Inflammatory macrophage treated with lipopolysaccharide for 4 hours (primary cell): ENCODE results near the gene PC.

ENCODE experiments used
- DNase-seq: peaks from one replicate; pipeline ENCODE4 v3.0.0-alpha.2; 2020

PC gene

DNA sequence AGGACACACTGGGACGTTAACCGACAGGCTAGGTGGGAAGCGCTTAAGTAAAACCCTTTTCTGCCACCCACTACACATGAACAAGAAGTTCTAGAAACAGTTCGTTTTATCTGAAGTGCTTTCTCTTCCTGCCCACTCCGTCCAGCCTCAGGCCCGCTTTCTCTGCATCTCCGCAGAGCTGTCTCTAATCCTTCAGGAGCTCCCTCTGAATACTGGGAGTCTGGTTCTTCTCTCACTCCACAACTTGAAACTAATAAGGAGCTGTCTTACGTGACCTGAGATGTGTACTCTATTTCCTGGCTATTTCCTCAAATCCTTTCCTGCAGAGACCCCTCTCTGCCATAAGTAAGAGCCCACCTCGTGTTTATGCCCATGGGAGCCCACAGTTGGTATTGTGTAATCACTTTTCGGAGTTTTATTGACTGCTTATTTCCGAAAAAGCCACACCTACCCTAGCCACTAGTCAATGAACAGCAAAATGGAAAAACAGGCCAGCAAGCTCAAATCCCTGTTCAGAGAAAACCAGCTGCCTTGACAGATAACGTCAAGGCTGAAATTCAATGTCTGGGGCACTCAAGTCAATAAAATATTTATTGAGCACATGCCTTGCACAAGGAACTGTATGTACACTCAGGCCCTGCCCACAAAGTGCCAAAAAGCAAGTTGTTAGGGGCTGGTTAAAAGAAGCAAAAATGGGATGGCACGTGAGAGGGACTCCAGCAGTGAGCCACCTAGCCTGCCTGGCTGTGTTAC is 4.9 kb downstream of the PC start:
- no peak for DNase-seq

DNA sequence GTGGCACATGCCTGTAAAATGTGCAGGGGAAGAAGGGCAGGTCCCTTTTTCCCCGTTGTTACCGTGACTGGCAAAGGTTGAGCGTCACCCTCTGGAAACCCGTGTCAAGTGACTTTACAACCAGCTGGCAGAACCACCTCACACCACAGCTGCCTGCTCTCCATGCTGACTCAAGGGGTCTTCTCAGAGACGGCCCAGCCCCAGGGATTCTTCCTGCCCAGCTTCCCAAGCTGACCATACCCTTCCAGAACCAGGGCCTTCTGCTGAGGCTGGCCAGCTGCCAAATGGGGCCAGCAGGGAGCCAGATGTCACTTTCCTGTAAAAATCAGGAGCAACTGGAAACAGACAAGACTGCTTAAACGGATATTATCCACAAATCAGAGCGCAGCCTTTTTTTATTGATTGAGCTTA is 6.3 kb downstream of the PC start:
- DNase-seq = no peak

- DNase-seq = no peak
These were observed 7.0 kb downstream of the PC start for GRCh38 chr11:66951135-66951534.

DNA sequence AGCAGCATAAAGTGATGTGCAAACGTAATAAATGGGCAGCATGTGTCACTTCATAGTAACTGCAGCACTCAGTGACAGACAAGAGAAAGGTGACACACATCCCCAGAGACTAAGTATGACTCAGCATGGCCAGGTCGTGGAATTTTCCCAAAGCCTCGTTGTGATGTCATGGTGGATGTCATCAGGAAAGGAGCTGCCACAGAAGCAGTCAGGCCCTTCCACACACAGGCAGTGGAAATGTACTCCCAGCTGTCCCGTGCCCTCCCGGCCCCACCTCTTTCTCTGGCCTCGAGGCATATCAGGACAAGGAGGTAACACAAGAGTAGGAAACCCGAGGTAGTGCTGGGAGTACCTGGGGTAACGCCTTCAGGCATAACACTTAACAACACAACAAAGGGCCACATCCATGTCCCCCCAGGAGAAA is 8.1 kb downstream of the PC start:
- peak; percentile 39 for DNase-seq

GRCh38 chr11:66938582-66939135 is 19.5 kb downstream of the PC start:
- peak; percentile 13 for DNase-seq

DNA sequence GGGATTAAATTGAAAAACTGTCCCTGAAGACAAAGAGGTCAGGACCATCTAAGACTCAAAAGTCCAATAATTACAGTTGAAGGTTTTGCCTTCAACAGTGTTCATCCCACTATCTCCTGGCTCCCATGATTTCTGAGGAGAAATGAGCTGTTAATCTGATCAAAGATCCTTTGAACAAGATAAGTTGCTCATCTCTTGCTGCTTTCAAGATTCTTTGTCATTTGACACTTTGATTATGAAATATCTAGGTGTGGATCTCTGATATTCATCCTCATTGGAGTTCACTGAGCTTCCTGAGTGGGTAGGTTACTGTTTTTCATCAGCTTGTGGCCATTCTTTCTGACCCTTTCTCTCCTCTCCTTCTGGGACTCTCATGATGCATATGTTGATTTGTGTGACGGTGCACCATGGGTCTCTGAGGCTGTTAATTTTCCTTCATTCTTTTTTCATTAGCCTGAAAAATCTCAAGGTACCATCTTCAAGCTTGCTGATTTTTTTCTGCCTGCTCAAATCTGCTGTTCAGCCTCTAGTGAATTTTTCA is 20.9 kb downstream of the PC start:
- no peak for DNase-seq

GRCh38 chr11:66936311-66936711 is 21.9 kb downstream of the PC start:
- DNase-seq = no peak

- no peak for DNase-seq
These were observed 23.0 kb downstream of the PC start for GRCh38 chr11:66934950-66935779.

- DNase-seq = peak; percentile 21
These were observed 24.7 kb downstream of the PC start for GRCh38 chr11:66933531-66933930.

- no peak for DNase-seq
These were observed 25.6 kb downstream of the PC start for GRCh38 chr11:66932543-66932942.

GRCh38 chr11:66929753-66930152 is 28.4 kb downstream of the PC start:
- DNase-seq = no peak

DNA sequence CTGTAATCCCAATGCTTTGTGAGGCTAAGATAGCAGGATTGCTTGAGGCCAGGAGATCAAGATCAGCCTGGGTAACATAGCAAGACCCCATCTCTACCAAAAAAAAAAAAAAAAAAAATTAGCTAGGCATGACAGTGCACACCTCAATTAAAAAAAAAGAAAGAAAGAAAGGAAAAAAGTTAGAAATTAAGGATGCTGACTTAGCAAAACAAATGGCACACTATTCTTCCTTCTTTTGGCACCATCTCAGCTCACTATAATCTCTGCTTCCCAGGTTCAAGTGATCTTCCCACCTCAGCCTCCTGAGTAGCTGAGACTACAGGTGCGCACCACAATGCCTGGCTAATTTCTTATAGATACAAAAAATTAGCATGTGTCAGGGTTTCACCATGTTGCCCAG is 33.9 kb downstream of the PC start:
- DNase-seq = no peak

DNA sequence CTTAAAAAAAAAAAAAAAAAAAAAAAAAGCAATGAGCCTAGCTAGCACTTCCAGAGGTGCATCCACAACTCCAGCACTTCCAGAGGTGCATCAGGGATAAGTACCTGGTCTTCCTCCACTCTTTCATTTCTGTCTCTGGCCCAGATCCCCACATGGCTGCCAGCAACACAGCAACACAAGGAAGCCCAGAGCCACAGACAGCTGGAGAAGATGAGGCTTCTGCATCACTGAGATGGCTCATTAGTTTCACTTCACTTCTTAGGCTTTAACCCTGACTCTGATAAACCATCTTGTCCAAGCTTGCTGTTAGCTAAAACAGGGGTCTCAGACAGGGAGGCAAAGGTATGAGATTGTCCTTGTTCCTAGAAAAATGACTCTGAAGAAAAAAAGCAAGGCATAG is 35.6 kb downstream of the PC start:
- peak; percentile 77 for DNase-seq

GRCh38 chr11:66920978-66921784 is 37.0 kb downstream of the PC start:
- peak; percentile 73 for DNase-seq

DNA sequence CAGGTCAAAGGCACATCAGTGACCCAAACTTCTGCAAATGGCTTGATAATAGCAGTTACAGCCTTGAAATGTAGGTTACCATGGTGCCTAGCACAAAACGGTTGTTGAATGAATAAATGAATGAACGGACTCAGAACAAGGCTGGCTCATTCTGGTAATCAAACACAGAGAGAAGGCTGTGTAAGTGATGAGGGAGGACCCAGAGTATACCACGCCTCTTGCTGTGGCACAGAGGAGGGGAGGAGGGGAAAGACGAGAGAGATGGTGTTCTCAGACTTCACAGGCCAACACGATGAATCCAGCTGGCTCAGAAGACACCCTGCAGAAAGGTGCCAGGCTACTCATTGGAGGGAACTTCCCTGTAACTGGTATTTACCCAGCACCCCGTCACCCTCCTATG is 38.3 kb downstream of the PC start:
- DNase-seq = no peak

GRCh38 chr11:66918741-66919140 is 39.4 kb downstream of the PC start:
- DNase-seq = peak; percentile 42

DNA sequence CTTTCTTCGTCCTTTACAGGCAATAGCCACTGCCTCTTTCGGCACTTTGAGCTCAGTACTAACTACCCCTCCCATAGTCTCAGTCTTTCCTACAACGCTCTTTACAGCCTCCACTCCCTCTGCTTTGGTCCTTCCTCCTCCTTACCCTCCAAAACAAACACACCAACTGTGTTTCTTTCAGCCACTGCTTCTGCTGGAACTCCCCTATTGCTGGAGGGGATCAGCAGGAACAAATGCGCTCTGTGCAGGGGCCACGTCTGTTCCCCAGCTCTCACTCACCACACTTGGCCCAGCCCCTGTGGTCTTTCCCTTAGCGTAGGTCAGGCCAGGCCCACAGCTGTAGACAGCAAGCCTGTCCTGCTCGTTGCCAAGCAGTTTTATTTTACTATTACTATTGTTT is 42.3 kb downstream of the PC start:
- no peak for DNase-seq

GRCh38 chr11:66915046-66915832 is 42.9 kb downstream of the PC start:
- no peak for DNase-seq

- no peak for DNase-seq
These were observed 43.7 kb downstream of the PC start for GRCh38 chr11:66914505-66914904.

- no peak for DNase-seq
These were observed 45.3 kb downstream of the PC start for GRCh38 chr11:66912911-66913310.

DNA sequence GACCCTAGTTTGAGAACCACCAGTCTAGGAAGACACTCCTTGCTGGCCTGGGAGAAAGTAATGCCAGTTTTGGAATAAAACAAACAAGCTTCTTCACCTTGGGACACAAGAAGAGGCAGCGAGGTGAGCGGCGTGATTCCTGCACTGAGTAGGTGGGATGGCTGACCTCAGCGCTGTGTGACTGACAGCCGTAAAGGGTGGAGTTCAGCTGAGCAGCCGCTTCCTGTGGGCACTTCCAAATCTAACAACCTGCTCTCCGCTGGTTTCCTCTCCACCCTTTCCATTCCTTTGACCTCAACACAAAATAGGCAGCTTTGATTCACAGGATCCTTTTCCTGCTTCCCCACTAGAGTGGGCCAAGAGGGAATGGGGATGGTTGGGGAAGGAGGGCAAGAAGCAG is 45.8 kb downstream of the PC start:
- no peak for DNase-seq

DNA sequence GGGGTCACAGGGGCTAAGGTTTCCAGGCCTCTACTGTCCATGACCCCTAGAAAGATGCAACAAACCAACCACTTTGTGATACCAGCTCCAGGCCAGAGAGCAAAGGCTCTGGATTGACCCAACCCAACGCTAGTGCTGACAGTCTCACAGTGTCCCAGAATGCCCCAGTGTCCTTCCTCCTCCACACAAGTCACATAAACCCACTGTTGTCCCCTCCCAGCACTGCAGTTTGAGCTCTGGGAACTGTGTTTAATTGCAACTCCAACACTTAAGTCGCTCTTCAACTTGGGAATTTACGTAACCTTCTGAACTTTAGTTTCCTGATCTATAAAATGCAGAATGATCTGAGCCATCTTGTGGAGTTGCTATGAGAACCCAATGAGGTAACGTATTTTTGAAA is 47.5 kb downstream of the PC start:
- DNase-seq = no peak
